Measurements from ENCODE around the gene BAD.

The BAD gene

GRCh38 chr11:64223001-64223651 is 61.3 kb downstream of the BAD start:
- DNase-seq (ENCODE audit: low read depth) = no peak
- TF ChIP-seq CTCF (conservative IDR thresholded peaks at IDR 0.05; ENCODE audit: low read depth, low read length) = no peak
- H3K4me3 ChIP-seq (ENCODE audit: low read length) = no peak overlapping the region

GRCh38 chr11:64222651-64223000 is 61.8 kb downstream of the BAD start:
- TF ChIP-seq CTCF (conservative IDR thresholded peaks at IDR 0.05; ENCODE audit: low read depth, low read length) = no peak
- no peak overlapping the region for H3K4me3 ChIP-seq (ENCODE audit: low read length)
- DNase-seq (ENCODE audit: low read depth) = no peak

- DNase-seq (ENCODE audit: low read depth) = no peak
- TF ChIP-seq CTCF (conservative IDR thresholded peaks at IDR 0.05; ENCODE audit: low read depth, low read length) = no peak
- no peak overlapping the region for H3K4me3 ChIP-seq (ENCODE audit: low read length)
Observed at GRCh38 chr11:64220798-64221197, 63.7 kb downstream of the BAD start.

GRCh38 chr11:64220271-64220670 is 64.2 kb downstream of the BAD start:
- H3K4me3 ChIP-seq (ENCODE audit: low read length) = no peak overlapping the region
- DNase-seq (ENCODE audit: low read depth) = no peak
- no peak for TF ChIP-seq CTCF (conservative IDR thresholded peaks at IDR 0.05; ENCODE audit: low read depth, low read length)

Data from retinal pigment epithelial cell (primary cell).